Panc1 (cell line): ENCODE results near the gene MSTN. TPM values are rescaled to one million over a fixed set of nuclear protein-coding genes. Genes with fewer than 3 reads are reported as not detected.

ENCODE experiments used
- ATAC-seq: fragments of 200-7000 bp; cut with Tn5 transposase; 2 replicates; pipeline ENCODE4 v1.9.1; 2020; ENCODE audit warnings: mild to moderate bottlenecking, moderate library complexity
- BruUV-seq: library from RNA; stranded (reverse); fragments of 400-500 nt; replicated peaks from 2 replicates; lab custom pipeline; 2021; lab: Mats Ljungman, UMichigan
- CTCF ChIA-PET: fragments of 300-600 bp; sonication (Branson Sonifier 250); formaldehyde crosslinking; loops from one replicate; lab custom pipeline; 2022; ENCODE audit warnings: antibody characterized with exemption; lab: Charles Lee
- POLR2A ChIA-PET: fragments of 300-600 bp; sonication (Branson Sonifier 250); formaldehyde crosslinking; loops from one replicate; lab custom pipeline; 2022; ENCODE audit warnings: antibody characterized with exemption; lab: Charles Lee
- DNase-seq: peaks from one replicate; pipeline ENCODE4 v3.0.0-alpha.2; 2010; ENCODE audit warnings: low read depth, low spot score
- H3K27ac ChIP-seq: 2 replicates; pipeline ENCODE4 v1.5.1; 2011; ENCODE audit warnings: mild to moderate bottlenecking, low read length, inconsistent platforms
- H3K27me3 ChIP-seq: fragments of 200-500 bp; sonication (Bioruptor generic); 2 replicates; pipeline ENCODE4 v1.6.0; 2014; ENCODE audit warnings: low read length, inconsistent platforms; ENCODE audit not compliant: control insufficient read depth, insufficient read depth
- H3K36me3 ChIP-seq: fragments of 200-500 bp; sonication (Bioruptor generic); 2 replicates; pipeline ENCODE4 v1.5.1; 2014; ENCODE audit warnings: inconsistent platforms, mild to moderate bottlenecking, low read length, moderate library complexity; ENCODE audit not compliant: control insufficient read depth, insufficient read depth
- H3K4me1 ChIP-seq: 2 replicates; pipeline ENCODE4 v1.5.1; 2011; ENCODE audit warnings: inconsistent platforms, mild to moderate bottlenecking, low read length, moderate library complexity; ENCODE audit not compliant: control insufficient read depth, insufficient read depth
- H3K4me3 ChIP-seq, 2 experiments: 2 replicates each; pipeline ENCODE4 v1.5.1; 2011 to 2012; ENCODE audit warnings: low read depth in 2 of 2, low read length in 2 of 2, mild to moderate bottlenecking in 2 of 2, inconsistent platforms in 1 of 2, moderate library complexity in 1 of 2
- H3K9me3 ChIP-seq: fragments of 200-500 bp; sonication (Bioruptor generic); 2 replicates; pipeline ENCODE4 v1.5.1; 2014; ENCODE audit warnings: low read depth, mild to moderate bottlenecking, inconsistent platforms, low read length, moderate library complexity; ENCODE audit not compliant: control insufficient read depth, insufficient read depth
- POLR2AphosphoS5 ChIP-seq: IDR thresholded peaks from 2 replicates; pipeline ENCODE4 v1.6.1; 2012; ENCODE audit warnings: mild to moderate bottlenecking, low read depth, low read length, moderate library complexity
- SIN3A ChIP-seq: IDR thresholded peaks from 2 replicates; pipeline ENCODE4 v1.6.1; 2012; ENCODE audit warnings: low read depth, mild to moderate bottlenecking, low read length, moderate library complexity, borderline replicate concordance; ENCODE audit not compliant: insufficient read depth
- TCF7L2 ChIP-seq: IDR thresholded peaks from 2 replicates; pipeline ENCODE4 v1.6.1; 2011; ENCODE audit warnings: mild to moderate bottlenecking, low read depth, low read length, inconsistent platforms
- in situ Hi-C: cut with HindIII; loops from 2 replicates; pipeline ENCODE4 v1.10.0; 2016; ENCODE audit warnings: low sequenced_read_pairs, low pct_unique_long_range_greater_than_20kb
- intact Hi-C: fragments of 100-400 bp; cut with micrococcal nuclease; formaldehyde crosslinking; loops from one replicate; pipeline ENCODE4 v1.10.0; 2022; ENCODE audit not compliant: unreplicated experiment
- total RNA-seq: library from RNA; stranded (reverse); gene quantifications from one replicate; pipeline ENCODE4 v1.2.1, GENCODE V29; 2021; ENCODE audit not compliant: unreplicated experiment
- TF ChIP-seq, protein P1 (sequence below), 2 experiments: IDR thresholded peaks; 2 replicates each; pipeline ENCODE4 v1.6.1; 2011 to 2012; ENCODE audit warnings: low read depth in 2 of 2, control low read depth in 1 of 2, low read length in 1 of 2, mild to moderate bottlenecking in 1 of 2, moderate library complexity in 1 of 2; ENCODE audit not compliant: insufficient read depth in 1 of 2
- TF ChIP-seq, protein P2 (sequence below): fragments of 450-650 bp; IDR thresholded peaks from 2 replicates; pipeline ENCODE4 v1.5.1; 2017; ENCODE audit warnings: mild to moderate bottlenecking

The MSTN gene
- total RNA-seq, 1 experiment from 2014 or later, result not detected

DNA sequence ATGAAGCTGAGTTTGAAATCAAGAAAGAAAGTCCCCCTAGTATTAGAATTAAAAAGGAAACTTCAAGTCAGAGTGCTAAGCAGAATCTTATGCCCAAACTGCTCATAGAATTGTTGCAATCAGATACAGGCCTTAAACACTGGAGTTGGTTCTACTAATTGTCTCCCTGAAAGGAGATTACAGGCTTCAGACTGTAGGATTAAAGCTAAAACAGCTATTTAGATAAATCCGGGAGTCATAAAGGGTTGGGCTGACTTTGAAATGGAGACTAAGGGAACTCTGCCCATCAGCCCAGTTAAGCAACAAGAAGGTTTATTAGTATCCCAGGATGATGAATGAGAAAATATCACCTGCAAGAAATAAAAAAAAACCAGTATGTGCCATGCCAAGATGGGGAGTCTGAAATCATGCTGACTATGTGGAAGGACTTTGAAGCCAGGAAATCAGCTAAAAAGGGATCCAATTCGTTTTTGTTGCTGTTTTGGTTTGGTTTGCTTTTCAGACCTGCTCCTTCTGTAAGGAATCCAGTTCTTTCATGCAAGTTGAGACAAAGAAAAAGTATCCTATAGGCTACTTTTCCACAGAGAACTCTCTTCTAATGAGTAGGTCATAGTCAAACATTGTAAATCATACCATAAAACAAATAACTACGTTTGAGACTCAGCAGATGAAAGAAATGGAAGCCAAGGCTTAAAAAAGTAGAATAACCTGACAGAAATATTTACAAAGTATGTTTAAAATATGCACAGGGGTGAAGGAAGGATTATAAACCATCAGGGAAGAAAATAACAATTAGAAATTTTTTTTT is 37.6 kb upstream of the MSTN start:
- ChIA-PET CTCF (no interaction called here), POLR2A (no interaction called here)
- H3K27me3 ChIP-seq, result no peaks in the 10 kb centered on the region
- intact Hi-C loops (loop anchor here (10.0 kb wide), 1 partner anchor 405 kb away; no protein-coding TSS in a partner anchor), in situ Hi-C loops (no loop called here)
- BruUV-seq, result no TSS peak
- no peak overlapping the region for H3K27ac ChIP-seq
- H3K9me3 ChIP-seq, result no peaks in the 10 kb centered on the region
- no peak for DNase-seq
- TF ChIP-seq SIN3A (no peak), POLR2AphosphoS5 (no peak), TCF7L2 (no peak)
- TF ChIP-seq, protein P1, sequence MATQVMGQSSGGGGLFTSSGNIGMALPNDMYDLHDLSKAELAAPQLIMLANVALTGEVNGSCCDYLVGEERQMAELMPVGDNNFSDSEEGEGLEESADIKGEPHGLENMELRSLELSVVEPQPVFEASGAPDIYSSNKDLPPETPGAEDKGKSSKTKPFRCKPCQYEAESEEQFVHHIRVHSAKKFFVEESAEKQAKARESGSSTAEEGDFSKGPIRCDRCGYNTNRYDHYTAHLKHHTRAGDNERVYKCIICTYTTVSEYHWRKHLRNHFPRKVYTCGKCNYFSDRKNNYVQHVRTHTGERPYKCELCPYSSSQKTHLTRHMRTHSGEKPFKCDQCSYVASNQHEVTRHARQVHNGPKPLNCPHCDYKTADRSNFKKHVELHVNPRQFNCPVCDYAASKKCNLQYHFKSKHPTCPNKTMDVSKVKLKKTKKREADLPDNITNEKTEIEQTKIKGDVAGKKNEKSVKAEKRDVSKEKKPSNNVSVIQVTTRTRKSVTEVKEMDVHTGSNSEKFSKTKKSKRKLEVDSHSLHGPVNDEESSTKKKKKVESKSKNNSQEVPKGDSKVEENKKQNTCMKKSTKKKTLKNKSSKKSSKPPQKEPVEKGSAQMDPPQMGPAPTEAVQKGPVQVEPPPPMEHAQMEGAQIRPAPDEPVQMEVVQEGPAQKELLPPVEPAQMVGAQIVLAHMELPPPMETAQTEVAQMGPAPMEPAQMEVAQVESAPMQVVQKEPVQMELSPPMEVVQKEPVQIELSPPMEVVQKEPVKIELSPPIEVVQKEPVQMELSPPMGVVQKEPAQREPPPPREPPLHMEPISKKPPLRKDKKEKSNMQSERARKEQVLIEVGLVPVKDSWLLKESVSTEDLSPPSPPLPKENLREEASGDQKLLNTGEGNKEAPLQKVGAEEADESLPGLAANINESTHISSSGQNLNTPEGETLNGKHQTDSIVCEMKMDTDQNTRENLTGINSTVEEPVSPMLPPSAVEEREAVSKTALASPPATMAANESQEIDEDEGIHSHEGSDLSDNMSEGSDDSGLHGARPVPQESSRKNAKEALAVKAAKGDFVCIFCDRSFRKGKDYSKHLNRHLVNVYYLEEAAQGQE (IDR thresholded peaks at IDR 0.05; ENCODE audit: insufficient read depth in 1 of 2, low read depth in 2 of 2, low read length in 1 of 2), result no peak
- TF ChIP-seq, protein P2, sequence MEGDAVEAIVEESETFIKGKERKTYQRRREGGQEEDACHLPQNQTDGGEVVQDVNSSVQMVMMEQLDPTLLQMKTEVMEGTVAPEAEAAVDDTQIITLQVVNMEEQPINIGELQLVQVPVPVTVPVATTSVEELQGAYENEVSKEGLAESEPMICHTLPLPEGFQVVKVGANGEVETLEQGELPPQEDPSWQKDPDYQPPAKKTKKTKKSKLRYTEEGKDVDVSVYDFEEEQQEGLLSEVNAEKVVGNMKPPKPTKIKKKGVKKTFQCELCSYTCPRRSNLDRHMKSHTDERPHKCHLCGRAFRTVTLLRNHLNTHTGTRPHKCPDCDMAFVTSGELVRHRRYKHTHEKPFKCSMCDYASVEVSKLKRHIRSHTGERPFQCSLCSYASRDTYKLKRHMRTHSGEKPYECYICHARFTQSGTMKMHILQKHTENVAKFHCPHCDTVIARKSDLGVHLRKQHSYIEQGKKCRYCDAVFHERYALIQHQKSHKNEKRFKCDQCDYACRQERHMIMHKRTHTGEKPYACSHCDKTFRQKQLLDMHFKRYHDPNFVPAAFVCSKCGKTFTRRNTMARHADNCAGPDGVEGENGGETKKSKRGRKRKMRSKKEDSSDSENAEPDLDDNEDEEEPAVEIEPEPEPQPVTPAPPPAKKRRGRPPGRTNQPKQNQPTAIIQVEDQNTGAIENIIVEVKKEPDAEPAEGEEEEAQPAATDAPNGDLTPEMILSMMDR, result no peak
- no peak for ATAC-seq
- H3K36me3 ChIP-seq, result no peaks in the 10 kb centered on the region
- H3K4me3 ChIP-seq, result no peak overlapping the region
- no peaks in the 10 kb centered on the region for H3K4me1 ChIP-seq

DNA sequence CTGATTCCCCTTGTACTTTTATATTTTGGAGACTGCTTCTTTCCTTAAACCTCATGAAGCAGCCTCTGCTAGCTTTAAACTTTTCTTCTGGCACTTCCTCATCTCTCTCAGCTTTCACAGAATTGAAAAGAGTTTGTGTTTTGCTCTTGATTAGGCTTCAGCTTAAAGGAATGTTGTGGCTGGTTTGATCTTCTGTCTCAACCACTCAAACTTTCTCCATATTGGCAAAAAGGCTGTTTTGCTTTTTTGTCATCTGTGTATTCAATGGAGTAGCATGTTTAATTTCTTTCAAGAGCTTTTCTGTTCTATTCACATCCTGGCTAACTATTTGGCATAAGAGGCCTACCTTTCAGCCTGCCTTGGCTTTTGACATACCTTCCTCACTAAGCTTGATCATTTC is 36.3 kb upstream of the MSTN start:
- H3K27ac ChIP-seq, result no peak overlapping the region
- no TSS peak for BruUV-seq
- ATAC-seq (no peak), DNase-seq (no peak)
- no peaks in the 10 kb centered on the region for H3K36me3 ChIP-seq
- ChIA-PET CTCF (no interaction called here), POLR2A (interaction anchor here (0.7 kb wide), 1 partner anchor 82 kb away, joined by 3 read pairs; a partner anchor contains a TSS)
- no peak for TF ChIP-seq TCF7L2
- TF ChIP-seq, protein P1 (IDR thresholded peaks at IDR 0.05; ENCODE audit: insufficient read depth in 1 of 2, low read depth in 2 of 2, low read length in 1 of 2), result no peak
- TF ChIP-seq POLR2AphosphoS5, result no peak
- no peak for TF ChIP-seq SIN3A
- TF ChIP-seq, protein P2, result no peak
- H3K4me3 ChIP-seq, result no peak overlapping the region
- no peaks in the 10 kb centered on the region for H3K4me1 ChIP-seq
- intact Hi-C loops, result loop anchor here (10.0 kb wide), 1 partner anchor 406 kb away; no protein-coding TSS in a partner anchor
- no peaks in the 10 kb centered on the region for H3K27me3 ChIP-seq
- in situ Hi-C loops, result no loop called here
- no peaks in the 10 kb centered on the region for H3K9me3 ChIP-seq
